GM18511 (cell line): Measurements from ENCODE around the gene TNC.

Experiments
- ATAC-seq: cut with Tn5 transposase; IDR thresholded peaks from one replicate; pipeline ENCODE4 v1.9.1; 2021; ENCODE audit warnings: mild to moderate bottlenecking, moderate library complexity; ENCODE audit not compliant: unreplicated experiment

The TNC gene

GRCh38 chr9:115015018-115015635, 102.8 kb downstream of the TNC start:
- no peak for ATAC-seq

GRCh38 chr9:115014438-115014837, 103.5 kb downstream of the TNC start:
- ATAC-seq = no peak

- peak; percentile 79 for ATAC-seq
These were observed 104.0 kb downstream of the TNC start for GRCh38 chr9:115013998-115014397.

GRCh38 chr9:115012486-115012885, 105.5 kb downstream of the TNC start:
- ATAC-seq = no peak

GRCh38 chr9:115010874-115011273, 107.1 kb downstream of the TNC start:
- no peak for ATAC-seq

- no peak for ATAC-seq
These were observed 109.3 kb downstream of the TNC start for GRCh38 chr9:115008536-115009270.

DNA sequence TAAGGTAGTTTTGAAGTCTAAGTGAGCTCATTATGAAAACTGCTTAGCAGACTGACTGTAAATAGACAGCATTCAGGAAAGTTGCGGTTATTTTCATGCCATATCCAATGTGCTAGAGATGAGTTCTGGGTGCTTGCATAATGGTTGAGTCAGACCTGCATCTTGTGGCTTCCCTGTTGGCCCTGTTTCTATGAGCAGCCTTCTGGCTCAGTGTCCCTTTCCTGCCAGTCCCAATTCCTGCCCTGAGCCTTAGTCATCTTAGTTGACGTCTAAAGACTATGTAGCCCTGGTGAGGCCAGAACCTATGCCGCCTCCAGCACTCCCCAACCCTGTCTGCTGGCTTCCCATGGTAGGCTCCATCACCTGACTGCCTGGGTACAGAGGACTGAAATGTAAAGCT, 111.3 kb downstream of the TNC start:
- ATAC-seq = no peak

DNA sequence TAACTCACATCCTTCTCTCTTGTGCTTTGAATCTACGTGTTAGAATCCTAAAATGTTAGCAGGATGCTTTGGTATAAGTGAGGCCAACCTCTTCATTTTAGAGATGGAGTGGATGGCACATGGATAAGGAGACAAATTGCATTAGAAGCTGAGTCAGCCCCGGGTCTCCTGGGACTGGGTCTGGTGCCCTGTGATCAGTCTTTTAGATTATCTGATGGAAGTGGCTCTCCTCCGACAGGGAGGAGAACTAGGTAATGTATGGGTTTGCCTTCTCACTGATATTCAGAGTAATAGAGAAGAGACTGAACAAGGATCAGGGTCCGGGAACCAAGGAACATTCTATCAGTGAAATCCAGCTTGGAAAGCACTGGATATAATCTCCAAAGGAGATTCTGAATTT, 112.6 kb downstream of the TNC start:
- ATAC-seq = no peak

GRCh38 chr9:115004545-115004944, 113.4 kb downstream of the TNC start:
- no peak for ATAC-seq

- ATAC-seq = no peak
These were observed 115.4 kb downstream of the TNC start for GRCh38 chr9:115002371-115003120.

DNA sequence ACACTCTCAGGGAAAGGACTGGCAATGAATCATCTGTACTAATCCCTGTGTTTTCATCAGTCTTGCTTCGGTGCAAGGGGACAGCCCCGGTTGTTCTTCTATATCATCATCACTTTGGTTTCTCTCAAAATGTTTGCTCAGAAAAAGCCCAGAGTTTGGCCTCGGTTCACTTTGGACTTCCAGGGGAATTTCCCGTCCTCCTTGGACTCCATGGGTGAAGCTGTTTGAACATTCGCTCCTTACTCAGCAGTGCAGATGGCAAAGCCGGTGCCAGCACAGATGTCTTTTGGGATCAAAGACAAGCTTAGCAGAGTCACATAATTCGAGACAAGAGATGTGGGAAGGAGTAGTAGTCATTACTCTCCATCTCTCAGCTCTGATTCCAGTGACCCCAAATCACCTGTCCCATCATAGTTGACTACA, 117.7 kb downstream of the TNC start:
- no peak for ATAC-seq

- ATAC-seq = no peak
These were observed 119.6 kb downstream of the TNC start for GRCh38 chr9:114998326-114998725.

- ATAC-seq = no peak
These were observed 122.2 kb downstream of the TNC start for GRCh38 chr9:114995681-114996221.

GRCh38 chr9:114994768-114995167, 123.2 kb downstream of the TNC start:
- no peak for ATAC-seq

DNA sequence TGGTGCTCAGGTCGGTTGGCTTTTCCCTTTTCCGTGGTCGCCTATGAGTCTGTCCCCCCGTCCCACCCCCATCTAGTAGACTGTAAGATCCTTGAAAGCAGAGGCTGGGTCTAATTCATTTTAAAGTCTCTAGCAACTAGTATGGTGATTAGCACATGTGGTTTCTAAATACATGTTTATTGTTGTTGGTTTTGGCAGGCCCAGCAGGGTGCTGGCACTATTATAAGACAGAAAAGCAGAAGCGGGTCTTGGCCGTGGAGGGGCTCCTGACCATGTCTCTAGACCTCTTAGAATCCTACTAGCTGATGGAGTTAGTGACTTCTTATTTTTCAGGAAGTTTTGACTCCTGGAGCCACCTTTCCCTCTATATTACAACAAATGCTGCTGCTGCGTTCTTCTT, 126.1 kb downstream of the TNC start:
- no peak for ATAC-seq

GRCh38 chr9:114990901-114991300, 127.1 kb downstream of the TNC start:
- no peak for ATAC-seq

- ATAC-seq = no peak
These were observed 128.2 kb downstream of the TNC start for GRCh38 chr9:114989600-114990410.

DNA sequence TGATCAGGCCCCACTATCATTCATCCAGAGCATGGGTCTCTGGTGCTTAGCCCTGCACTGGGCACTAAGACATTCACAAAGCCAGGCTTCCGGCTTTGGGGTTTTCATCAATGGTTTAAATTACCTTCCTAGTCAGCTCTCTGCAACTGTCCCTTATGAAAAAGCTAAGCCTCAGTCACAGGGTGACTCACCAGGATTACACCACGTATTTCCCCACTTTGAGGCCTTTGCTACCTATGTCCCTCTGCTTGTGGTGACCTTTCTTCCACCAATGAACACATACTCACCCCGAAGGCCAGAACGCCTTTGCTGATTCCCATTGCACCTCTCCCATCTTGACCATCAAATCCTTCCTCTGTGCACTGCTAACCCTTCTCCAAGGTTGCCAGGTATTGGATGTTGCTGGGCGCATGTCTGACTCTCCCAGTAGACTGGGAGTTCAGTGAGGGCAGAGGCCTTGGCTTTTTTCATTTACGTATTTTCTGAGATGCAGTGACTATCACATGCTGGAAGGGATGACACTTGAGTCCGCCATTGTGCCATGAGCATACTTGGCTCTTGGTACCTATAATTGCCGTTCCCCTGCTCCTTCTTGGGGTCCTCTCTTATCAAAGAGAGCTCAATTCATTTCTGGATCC, 128.9 kb downstream of the TNC start:
- ATAC-seq = peak; percentile 76

DNA sequence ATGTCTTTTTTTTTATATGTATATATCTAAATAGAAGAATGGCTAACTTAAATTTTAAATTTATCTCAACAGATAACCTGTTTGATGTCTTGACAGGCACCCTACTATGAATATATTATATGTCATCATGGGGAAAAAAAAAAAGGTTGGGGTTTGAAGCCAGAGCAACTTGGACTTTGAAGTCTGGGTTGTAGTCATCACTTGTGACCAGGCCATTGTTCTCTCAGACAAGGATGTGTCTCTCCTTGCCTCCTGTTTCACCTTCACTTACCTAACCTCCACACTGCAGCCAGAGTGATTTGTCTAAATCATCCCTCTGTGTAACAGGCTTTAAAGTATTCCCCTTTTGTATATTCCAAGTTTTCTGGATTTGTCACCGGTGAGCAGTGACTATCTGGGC, 130.8 kb downstream of the TNC start:
- ATAC-seq = no peak

- no peak for ATAC-seq
These were observed 131.9 kb downstream of the TNC start for GRCh38 chr9:114985959-114986501.
